Right atrium auricular region (tissue), 2 donors: ENCODE data around the gene COL4A2. TPM values are rescaled to one million over a fixed set of nuclear protein-coding genes. Genes with fewer than 3 reads are reported as not detected.
A peak's percentile ranks its signal among the peaks of the same experiment; 100 is the strongest.

Experiments used
- DNase-seq: peaks from one replicate; pipeline ENCODE4 v3.0.0-alpha.2; 2019; ENCODE audit warnings: low spot score
- H3K27ac ChIP-seq, 2 donors: fragments of 200-600 bp; sonication (generic); 1 replicate in 1 of 2; 2 replicates in 1 of 2; pipeline ENCODE4 v1.5.1; 2016 to 2019
- H3K27me3 ChIP-seq, 2 donors: fragments of 200-600 bp; sonication (generic); one replicate each; pipeline versions ENCODE4 v1.5.1 to v1.6.0; 2017 to 2019
- H3K36me3 ChIP-seq: fragments of 200-600 bp; sonication (generic); one replicate; pipeline ENCODE4 v1.5.1; 2016
- H3K4me1 ChIP-seq, 2 donors: fragments of 200-600 bp; sonication (generic); one replicate each; pipeline versions ENCODE4 v1.5.1 to v1.6.0; 2017 to 2019
- H3K4me3 ChIP-seq, 2 donors: fragments of 200-600 bp; sonication (generic); 1 replicate in 1 of 2; 2 replicates in 1 of 2; pipeline ENCODE4 v1.5.1; 2017 to 2019; ENCODE audit warnings: mild to moderate bottlenecking in 1 of 2, moderate library complexity in 1 of 2
- H3K9me3 ChIP-seq, 2 donors: fragments of 200-600 bp; sonication (generic); one replicate each; pipeline ENCODE4 v1.5.1; 2019
- CTCF ChIP-seq, 2 donors: fragments of 200-600 bp; sonication (generic); IDR thresholded peaks; one replicate each; pipeline ENCODE4 v1.5.1; 2019; ENCODE audit warnings: antibody characterized with exemption in 2 of 2
- total RNA-seq, 2 donors: library from RNA; depleted of rRNA; stranded (reverse); fragments of >200 nt; gene quantifications; one replicate each; pipeline ENCODE4 v1.1.0, GENCODE V29; 2016

The COL4A2 gene
- total RNA-seq, 2 donors from 2014 or later: 141 to 153 TPM

DNA sequence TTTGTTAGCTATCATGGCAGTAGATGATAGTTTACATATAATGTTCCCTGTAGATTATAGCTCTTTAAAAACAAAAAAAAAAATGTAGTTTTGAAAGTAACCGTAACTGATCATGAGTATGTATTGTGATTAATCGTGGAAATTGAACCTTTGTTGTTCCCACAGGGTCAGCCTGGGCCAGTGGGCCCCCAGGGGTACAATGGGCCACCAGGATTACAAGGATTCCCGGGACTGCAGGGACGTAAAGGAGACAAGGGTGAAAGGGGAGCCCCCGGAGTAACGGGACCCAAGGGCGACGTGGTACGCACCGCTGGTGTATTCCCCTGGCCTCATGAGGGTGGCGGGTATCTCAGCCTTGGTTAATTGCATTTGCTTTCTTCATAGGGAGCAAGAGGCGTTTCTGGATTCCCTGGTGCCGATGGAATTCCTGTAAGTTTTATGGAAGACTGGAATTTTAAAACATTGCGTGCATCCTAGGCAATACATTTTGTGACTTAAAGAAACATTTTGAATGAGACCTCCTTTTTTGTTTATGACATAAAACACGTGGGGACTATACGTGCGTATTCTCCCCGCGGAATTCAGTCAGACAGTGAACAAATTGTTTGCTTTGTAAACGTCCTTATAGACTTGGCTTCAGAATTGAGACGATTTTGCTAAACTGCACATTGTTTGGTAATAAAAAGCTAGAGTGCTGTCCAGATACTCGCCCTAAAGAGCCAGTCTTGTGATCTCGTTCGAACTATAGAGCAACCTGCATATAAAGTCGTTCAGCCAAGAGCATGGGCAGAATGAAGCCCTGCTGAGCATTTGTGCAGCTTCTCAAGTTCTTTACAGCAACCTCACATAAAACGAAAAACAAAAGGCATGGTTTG lies 117.7 kb downstream of the COL4A2 start:
- Histone ChIP-seq H3K9me3 (no peaks in the 10 kb centered on the region), H3K27me3 (no peaks in the 10 kb centered on the region), H3K36me3 (peaks cover 38% of the 10 kb centered on the region), H3K4me3 (no peak overlapping the region), H3K27ac (no peak overlapping the region), H3K4me1 (peaks cover 0 to 36% of the 10 kb centered on the region in 2 donors)
- TF ChIP-seq CTCF (IDR thresholded peaks at IDR 0.05): no peak
- no peak for DNase-seq

DNA sequence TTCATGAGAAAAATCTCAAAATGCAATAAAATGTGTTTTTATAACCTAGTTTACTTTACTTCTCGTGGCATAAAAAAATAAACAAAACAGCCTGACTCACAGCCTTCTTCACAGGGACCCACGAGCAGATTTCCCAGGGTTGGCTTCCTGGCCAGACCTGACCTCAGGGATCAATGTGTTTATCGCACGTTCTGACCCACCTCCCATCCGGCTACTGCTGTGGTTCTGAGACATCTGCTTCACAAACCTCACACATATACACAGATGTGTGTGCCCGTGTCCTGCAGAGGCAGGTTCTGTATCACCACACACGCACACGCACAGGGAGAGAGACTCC lies 118.3 kb downstream of the COL4A2 start:
- H3K27me3 ChIP-seq: no peaks in the 10 kb centered on the region

DNA sequence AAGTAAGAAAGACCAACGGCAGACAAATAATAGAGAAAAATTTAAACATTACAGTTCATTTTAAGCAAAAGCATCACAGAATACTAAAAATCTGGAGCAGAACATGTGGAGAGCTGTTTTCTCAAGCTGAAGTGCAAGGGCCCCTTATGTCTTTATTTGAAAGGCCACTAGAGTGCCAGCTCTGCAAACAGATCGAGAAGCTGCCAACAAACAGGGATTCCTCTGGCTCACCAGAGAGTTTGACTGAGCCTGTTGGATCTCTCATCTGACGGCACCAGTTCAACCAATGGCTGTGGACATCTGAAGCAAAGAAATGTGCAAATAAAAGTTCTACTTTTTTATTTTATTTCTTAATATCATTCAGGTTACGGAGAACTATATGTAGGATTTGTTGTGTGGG lies 119.7 kb downstream of the COL4A2 start:
- peaks cover 0 to 32% of the 10 kb centered on the region in 2 donors for H3K4me1 ChIP-seq
- H3K27ac ChIP-seq: peak overlapping the region in 1 of 2 donors; percentile 11

More for the DNA sequence above, 118.3 kb downstream of the COL4A2 start:
- no peak overlapping the region for H3K4me3 ChIP-seq
- no peak overlapping the region for H3K27ac ChIP-seq
- no peak for DNase-seq
- no peak for TF ChIP-seq CTCF (IDR thresholded peaks at IDR 0.05)
- peaks cover 0 to 30% of the 10 kb centered on the region in 2 donors for H3K4me1 ChIP-seq
- H3K36me3 ChIP-seq: peaks cover 42% of the 10 kb centered on the region
- H3K9me3 ChIP-seq: no peaks in the 10 kb centered on the region

DNA sequence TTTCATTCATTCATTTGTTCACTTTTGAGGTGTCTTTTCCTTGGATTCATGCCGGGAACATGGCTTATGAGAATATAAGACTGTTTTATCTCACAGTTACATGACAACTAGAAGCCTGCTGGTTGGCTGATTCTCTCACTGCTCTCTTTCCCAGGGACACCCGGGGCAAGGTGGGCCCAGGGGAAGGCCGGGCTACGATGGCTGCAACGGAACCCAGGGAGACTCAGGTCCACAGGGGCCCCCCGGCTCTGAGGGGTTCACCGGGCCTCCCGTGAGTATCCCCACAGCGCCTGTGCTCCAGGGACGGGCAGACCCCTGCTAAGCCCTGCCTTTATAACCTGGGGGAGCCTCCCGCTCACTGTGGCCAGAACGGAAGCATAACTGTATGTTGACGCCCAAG lies 121.2 kb downstream of the COL4A2 start:
- Histone ChIP-seq H3K27me3 (no peaks in the 10 kb centered on the region), H3K27ac (no peak overlapping the region), H3K4me3 (no peak overlapping the region), H3K9me3 (no peaks in the 10 kb centered on the region), H3K4me1 (peaks cover 0 to 41% of the 10 kb centered on the region in 2 donors), H3K36me3 (peaks cover 57% of the 10 kb centered on the region)
- TF ChIP-seq CTCF (IDR thresholded peaks at IDR 0.05): no peak
- DNase-seq: no peak

More for the DNA sequence above, 119.7 kb downstream of the COL4A2 start:
- H3K27me3 ChIP-seq: no peaks in the 10 kb centered on the region
- H3K9me3 ChIP-seq: no peaks in the 10 kb centered on the region
- no peak for DNase-seq
- H3K36me3 ChIP-seq: peaks cover 55% of the 10 kb centered on the region
- no peak for TF ChIP-seq CTCF (IDR thresholded peaks at IDR 0.05)
- H3K4me3 ChIP-seq: no peak overlapping the region

DNA sequence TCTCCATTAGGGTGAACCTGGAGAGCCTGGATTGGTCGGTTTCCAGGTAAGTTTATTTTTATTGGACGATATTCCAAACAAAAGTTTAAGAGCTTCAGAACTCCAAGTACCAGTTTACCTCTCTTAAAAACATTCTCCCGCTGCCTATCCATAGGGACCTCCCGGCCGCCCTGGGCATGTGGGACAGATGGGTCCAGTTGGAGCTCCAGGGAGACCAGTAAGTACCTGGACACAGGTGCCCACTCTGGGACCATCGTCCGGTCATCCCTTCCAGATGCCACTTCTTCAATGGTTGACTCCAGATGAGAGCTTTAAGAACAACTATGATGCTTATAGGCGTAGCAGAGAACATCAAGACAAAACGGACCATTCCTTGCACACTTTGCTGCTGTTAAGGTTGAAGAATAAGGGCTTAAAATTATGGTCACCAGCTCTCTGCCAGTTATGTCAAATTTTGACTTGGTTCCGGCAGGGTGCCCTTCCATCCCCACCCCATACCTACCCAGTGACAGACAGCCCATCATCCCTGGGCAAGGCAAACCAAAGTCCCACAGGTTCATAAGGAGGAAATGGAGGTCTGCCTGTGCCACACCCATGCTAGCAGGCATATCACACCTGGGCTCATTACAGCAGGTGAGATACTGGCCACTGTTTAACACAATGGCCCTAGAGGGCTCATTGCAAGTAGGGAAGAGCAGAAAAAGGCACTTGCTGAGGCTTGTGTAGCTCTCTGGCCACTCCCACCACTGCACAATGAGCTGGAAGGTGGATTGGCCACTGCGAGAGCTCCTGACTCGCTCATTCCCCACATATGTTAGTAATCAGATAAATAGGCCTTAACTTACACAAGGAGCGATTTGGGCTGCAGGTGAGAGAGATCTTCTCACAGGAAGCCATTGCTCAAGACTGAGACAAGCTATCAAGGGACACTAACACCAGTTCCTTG lies 123.6 kb downstream of the COL4A2 start:
- Histone ChIP-seq H3K27me3 (no peaks in the 10 kb centered on the region), H3K4me3 (no peak overlapping the region), H3K27ac (peak overlapping the region; percentile 38 to 63), H3K4me1 (peaks cover 0 to 38% of the 10 kb centered on the region in 2 donors), H3K9me3 (no peaks in the 10 kb centered on the region), H3K36me3 (peaks cover 69% of the 10 kb centered on the region)
- no peak for DNase-seq
- TF ChIP-seq CTCF (IDR thresholded peaks at IDR 0.05): no peak
